K562 (cell line): Measurements from ENCODE around the gene GCDH. TPM values are rescaled to one million over a fixed set of nuclear protein-coding genes. Genes with fewer than 3 reads are reported as not detected.

ENCODE experiments used
- CREM ChIP-seq: IDR thresholded peaks from 2 replicates; pipeline ENCODE4 v1.6.1; 2014; ENCODE audit warnings: antibody characterized with exemption, low read depth
- CXXC5 ChIP-seq: fragments of 250-450 bp; sonication (Bioruptor Pico); IDR thresholded peaks from 2 replicates; pipeline ENCODE4 v1.8.0; 2022; ENCODE audit warnings: inconsistent platforms, mild to moderate bottlenecking, moderate library complexity
- KDM5B ChIP-seq: fragments of 200-600 bp; sonication (generic); IDR thresholded peaks from 2 replicates; pipeline ENCODE4 v1.6.1; 2012; ENCODE audit warnings: low read depth, mild to moderate bottlenecking, moderate library complexity, low read length, control low read depth, inconsistent platforms; ENCODE audit not compliant: insufficient replicate concordance
- KLF1 ChIP-seq: fragments of 450-650 bp; IDR thresholded peaks from 2 replicates; pipeline ENCODE4 v1.6.1; 2016; ENCODE audit warnings: missing genetic modification characterization, missing compliant biosample characterization
- NRF1 ChIP-seq, 2 experiments: fragments of 450-650 bp; IDR thresholded peaks in 1 of 2; conservative IDR thresholded peaks in 1 of 2; 2 replicates each; pipeline ENCODE4 v1.6.1; 2014; ENCODE audit warnings: mild to moderate bottlenecking in 2 of 2
- PHB2 ChIP-seq: fragments of 450-650 bp; IDR thresholded peaks from 2 replicates; pipeline ENCODE4 v1.6.1; 2017; ENCODE audit warnings: low read depth
- PHF20 ChIP-seq: fragments of 450-650 bp; IDR thresholded peaks from 2 replicates; pipeline ENCODE4 v1.6.1; 2018; ENCODE audit not compliant: partially characterized antibody
- RCOR1 ChIP-seq, 2 experiments: IDR thresholded peaks; 2 replicates each; pipeline ENCODE4 v1.6.1; 2012; ENCODE audit warnings: low read depth in 2 of 2, low read length in 2 of 2, borderline replicate concordance in 1 of 2, improper control_type of control experiment in 1 of 2
- TAF1 ChIP-seq: IDR thresholded peaks from 2 replicates; pipeline ENCODE4 v1.6.1; 2011; ENCODE audit warnings: mild to moderate bottlenecking, low read length, moderate library complexity; ENCODE audit not compliant: insufficient read depth, control insufficient read depth, severe bottlenecking; ENCODE audit errors: extremely low read depth
- XRCC5 ChIP-seq: fragments of 200-400 bp; formaldehyde crosslinking; IDR thresholded peaks from 2 replicates; pipeline ENCODE4 v1.6.1; 2017; ENCODE audit warnings: low read depth, mild to moderate bottlenecking, low read length
- ZNF232 ChIP-seq: sonication (generic); formaldehyde crosslinking; IDR thresholded peaks from 2 replicates; pipeline ENCODE4 v1.8.0; 2022; ENCODE audit warnings: mild to moderate bottlenecking, missing genetic modification reagents
- ZNF347 ChIP-seq: fragments of 450-650 bp; formaldehyde crosslinking; IDR thresholded peaks from 2 replicates; pipeline ENCODE4 v1.4.0; 2020; ENCODE audit warnings: low read depth, mild to moderate bottlenecking, moderate library complexity
- ZNF561 ChIP-seq: fragments of 450-650 bp; formaldehyde crosslinking; conservative IDR thresholded peaks from 2 replicates; pipeline ENCODE4 v1.4.0; 2020; ENCODE audit warnings: mild to moderate bottlenecking, moderate library complexity
- ZSCAN32 ChIP-seq: fragments of 450-650 bp; formaldehyde crosslinking; IDR thresholded peaks from 2 replicates; pipeline ENCODE4 v1.4.0; 2020; ENCODE audit warnings: mild to moderate bottlenecking, moderate library complexity
- polyA plus RNA-seq, 8 experiments: library from polyadenylated mRNA; depleted of rRNA in 4 of 8; stranded (reverse) in 5 of 8; unstranded in 3 of 8; fragments of >200 nt; fragmentation: Nextera tagmentation in 2 of 8; fragmentation: Illumina TruSeq in 1 of 8; extraction: Ambion mirVana in 2 of 8; extraction: Trizol in 1 of 8; gene quantifications; 2 replicates each; pipeline versions ENCODE4 v1.2.1 to v1.2.3, GENCODE V29; 2011 to 2014; ENCODE audit warnings: inconsistent platforms in 1 of 8, missing spikeins in 1 of 8
- total RNA-seq, 7 experiments: library from RNA; depleted of rRNA in 6 of 7; stranded (reverse); fragments of >200 nt in 6 of 7; fragmentation: Illumina TruSeq in 2 of 7; extraction: Trizol in 2 of 7; gene quantifications; 2 replicates each; pipeline versions ENCODE4 v1.2.1 to v1.2.3, GENCODE V29; 2011 to 2021; ENCODE audit warnings: low replicate concordance in 1 of 7
- TF ChIP-seq, protein P1 (sequence below), 2 experiments: fragments of 450-650 bp; conservative IDR thresholded peaks; 2 replicates each; pipeline ENCODE4 v1.6.1; 2017; ENCODE audit warnings: mild to moderate bottlenecking in 2 of 2, moderate library complexity in 2 of 2
- TF ChIP-seq, protein P2 (sequence below): sonication (generic); formaldehyde crosslinking; IDR thresholded peaks from 2 replicates; pipeline ENCODE4 v1.8.0; 2022; ENCODE audit warnings: missing genetic modification reagents, mild to moderate bottlenecking, borderline replicate concordance
- TF ChIP-seq, protein P3 (sequence below): conservative IDR thresholded peaks from 2 replicates; pipeline ENCODE4 v1.6.1; 2011; ENCODE audit warnings: low read depth, mild to moderate bottlenecking, low read length; ENCODE audit not compliant: control insufficient read depth
- TF ChIP-seq, protein P4 (sequence below): fragments of 250-450 bp; sonication (Bioruptor Pico); IDR thresholded peaks from 2 replicates; pipeline ENCODE4 v1.4.0; 2020; ENCODE audit warnings: mild to moderate bottlenecking, moderate library complexity, borderline replicate concordance

Gene GCDH
- total and polyA plus RNA-seq, 9 of the 15 experiments (the other 6 are each of a cell fraction or from before 2014, with no cell fraction given) = 2.9 to 50.8 (median 19.1) TPM

DNA sequence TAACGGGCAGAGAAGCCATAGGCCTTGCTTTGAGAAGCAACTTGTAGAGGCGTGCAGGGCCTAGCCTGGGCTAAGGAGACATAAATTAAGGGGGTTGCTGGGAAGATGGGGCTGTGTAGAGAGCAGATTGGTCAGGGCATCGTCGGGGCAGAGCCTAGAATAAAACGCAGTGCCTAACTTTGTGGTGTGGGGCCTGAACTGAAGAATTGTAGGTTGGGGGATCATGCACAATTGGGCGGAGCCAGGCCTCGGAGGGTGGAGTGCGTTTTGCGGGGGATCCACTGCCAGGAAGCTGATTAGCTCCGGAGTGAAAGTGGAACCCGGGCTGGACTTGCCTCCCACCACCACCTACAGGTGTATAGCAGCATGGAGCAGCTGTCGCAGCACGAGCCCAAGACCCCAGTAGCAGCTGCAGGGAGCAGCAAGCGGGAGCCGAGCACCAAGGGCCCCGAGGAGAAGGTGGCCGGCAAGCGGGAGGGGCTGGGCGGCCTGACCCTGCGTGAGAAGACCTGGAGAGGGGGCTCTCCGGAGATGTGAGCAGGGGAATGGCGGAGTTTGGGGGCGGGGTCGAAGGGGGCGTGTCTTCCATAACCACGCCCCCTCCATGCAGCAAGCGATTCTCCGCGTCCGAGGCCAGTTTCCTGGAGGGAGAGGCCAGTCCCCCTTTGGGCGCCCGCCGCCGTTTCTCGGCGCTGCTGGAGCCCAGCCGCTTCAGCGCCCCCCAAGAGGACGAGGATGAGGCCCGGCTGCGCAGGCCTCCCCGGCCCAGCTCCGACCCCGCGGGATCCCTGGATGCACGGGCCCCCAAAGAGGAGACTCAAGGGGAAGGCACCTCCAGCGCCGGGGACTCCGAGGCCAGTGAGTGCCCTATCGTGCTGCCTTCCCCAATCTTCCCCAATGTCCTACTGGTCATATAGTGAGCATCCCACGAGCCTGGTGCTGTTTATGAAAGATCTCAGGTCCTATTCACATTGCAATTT is 23.6 kb upstream of the GCDH start (continued):
- TF ChIP-seq PHB2 = no peak
- TF ChIP-seq, protein P1, sequence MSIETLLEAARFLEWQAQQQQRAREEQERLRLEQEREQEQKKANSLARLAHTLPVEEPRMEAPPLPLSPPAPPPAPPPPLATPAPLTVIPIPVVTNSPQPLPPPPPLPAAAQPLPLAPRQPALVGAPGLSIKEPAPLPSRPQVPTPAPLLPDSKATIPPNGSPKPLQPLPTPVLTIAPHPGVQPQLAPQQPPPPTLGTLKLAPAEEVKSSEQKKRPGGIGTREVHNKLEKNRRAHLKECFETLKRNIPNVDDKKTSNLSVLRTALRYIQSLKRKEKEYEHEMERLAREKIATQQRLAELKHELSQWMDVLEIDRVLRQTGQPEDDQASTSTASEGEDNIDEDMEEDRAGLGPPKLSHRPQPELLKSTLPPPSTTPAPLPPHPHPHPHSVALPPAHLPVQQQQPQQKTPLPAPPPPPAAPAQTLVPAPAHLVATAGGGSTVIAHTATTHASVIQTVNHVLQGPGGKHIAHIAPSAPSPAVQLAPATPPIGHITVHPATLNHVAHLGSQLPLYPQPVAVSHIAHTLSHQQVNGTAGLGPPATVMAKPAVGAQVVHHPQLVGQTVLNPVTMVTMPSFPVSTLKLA (conservative IDR thresholded peaks at IDR 0.05) = peak; percentile 49 to 81
- no peak for TF ChIP-seq ZNF347 (CRISPR knock-in tag)
- TF ChIP-seq, protein P2, sequence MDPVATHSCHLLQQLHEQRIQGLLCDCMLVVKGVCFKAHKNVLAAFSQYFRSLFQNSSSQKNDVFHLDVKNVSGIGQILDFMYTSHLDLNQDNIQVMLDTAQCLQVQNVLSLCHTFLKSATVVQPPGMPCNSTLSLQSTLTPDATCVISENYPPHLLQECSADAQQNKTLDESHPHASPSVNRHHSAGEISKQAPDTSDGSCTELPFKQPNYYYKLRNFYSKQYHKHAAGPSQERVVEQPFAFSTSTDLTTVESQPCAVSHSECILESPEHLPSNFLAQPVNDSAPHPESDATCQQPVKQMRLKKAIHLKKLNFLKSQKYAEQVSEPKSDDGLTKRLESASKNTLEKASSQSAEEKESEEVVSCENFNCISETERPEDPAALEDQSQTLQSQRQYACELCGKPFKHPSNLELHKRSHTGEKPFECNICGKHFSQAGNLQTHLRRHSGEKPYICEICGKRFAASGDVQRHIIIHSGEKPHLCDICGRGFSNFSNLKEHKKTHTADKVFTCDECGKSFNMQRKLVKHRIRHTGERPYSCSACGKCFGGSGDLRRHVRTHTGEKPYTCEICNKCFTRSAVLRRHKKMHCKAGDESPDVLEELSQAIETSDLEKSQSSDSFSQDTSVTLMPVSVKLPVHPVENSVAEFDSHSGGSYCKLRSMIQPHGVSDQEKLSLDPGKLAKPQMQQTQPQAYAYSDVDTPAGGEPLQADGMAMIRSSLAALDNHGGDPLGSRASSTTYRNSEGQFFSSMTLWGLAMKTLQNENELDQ (CRISPR knock-in tag) = no peak
- TF ChIP-seq ZNF232 (CRISPR knock-in tag) = no peak
- TF ChIP-seq, protein P3, sequence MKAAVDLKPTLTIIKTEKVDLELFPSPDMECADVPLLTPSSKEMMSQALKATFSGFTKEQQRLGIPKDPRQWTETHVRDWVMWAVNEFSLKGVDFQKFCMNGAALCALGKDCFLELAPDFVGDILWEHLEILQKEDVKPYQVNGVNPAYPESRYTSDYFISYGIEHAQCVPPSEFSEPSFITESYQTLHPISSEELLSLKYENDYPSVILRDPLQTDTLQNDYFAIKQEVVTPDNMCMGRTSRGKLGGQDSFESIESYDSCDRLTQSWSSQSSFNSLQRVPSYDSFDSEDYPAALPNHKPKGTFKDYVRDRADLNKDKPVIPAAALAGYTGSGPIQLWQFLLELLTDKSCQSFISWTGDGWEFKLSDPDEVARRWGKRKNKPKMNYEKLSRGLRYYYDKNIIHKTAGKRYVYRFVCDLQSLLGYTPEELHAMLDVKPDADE = 0 out of 2 replicates have a peak, but pooled peaks have one; percentile 22
- TF ChIP-seq KLF1 (tag) = no peak
- no peak for TF ChIP-seq ZSCAN32 (CRISPR knock-in tag)
- no peak for TF ChIP-seq ZNF561 (CRISPR knock-in tag)
- TF ChIP-seq CXXC5 (CRISPR knock-in tag) = peak; percentile 33; the same call in 1 of the 2 replicates
- TF ChIP-seq, protein P4, sequence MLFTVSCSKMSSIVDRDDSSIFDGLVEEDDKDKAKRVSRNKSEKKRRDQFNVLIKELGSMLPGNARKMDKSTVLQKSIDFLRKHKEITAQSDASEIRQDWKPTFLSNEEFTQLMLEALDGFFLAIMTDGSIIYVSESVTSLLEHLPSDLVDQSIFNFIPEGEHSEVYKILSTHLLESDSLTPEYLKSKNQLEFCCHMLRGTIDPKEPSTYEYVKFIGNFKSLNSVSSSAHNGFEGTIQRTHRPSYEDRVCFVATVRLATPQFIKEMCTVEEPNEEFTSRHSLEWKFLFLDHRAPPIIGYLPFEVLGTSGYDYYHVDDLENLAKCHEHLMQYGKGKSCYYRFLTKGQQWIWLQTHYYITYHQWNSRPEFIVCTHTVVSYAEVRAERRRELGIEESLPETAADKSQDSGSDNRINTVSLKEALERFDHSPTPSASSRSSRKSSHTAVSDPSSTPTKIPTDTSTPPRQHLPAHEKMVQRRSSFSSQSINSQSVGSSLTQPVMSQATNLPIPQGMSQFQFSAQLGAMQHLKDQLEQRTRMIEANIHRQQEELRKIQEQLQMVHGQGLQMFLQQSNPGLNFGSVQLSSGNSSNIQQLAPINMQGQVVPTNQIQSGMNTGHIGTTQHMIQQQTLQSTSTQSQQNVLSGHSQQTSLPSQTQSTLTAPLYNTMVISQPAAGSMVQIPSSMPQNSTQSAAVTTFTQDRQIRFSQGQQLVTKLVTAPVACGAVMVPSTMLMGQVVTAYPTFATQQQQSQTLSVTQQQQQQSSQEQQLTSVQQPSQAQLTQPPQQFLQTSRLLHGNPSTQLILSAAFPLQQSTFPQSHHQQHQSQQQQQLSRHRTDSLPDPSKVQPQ (CRISPR knock-in tag) = no peak
- 0 out of 2 replicates have a peak, but pooled peaks have one; percentile 13 for TF ChIP-seq CREM
- peak; percentile 77 to 82 for TF ChIP-seq NRF1 (conservative IDR thresholded peaks at IDR 0.05 in 1 of 2, IDR thresholded peaks at IDR 0.05 in 1 of 2)
- peak; percentile 32 for TF ChIP-seq KDM5B
- TF ChIP-seq TAF1 = no peak
- TF ChIP-seq RCOR1 (IDR thresholded peaks at IDR 0.05; ENCODE audit: borderline replicate concordance in 1 of 2, low read depth in 2 of 2, low read length in 2 of 2) = peak in 1 of 2 experiments; percentile 6; a peak in 1 of 4 replicates
- peak; percentile 38 for TF ChIP-seq PHF20
- TF ChIP-seq XRCC5 = peak; percentile 34; the same call in 1 of the 2 replicates
